NCI-H1694 treated with DMSO at 0.1 percent for 48 hours (cell line): ENCODE data around the gene NOTCH1.
"Not testable (repeated sequence)": the region's sequence is repeated elsewhere in the genome, so short reads cannot be mapped to it uniquely, and the experiment has no call there.

ENCODE experiments used
- DNase-seq: peaks from one replicate; lab custom pipeline; 2025; lab: John Stamatoyannopoulos, UW

NOTCH1 gene

GRCh38 chr9:136564379-136564988 is 18.6 kb upstream of the NOTCH1 start:
- DNase-seq: no peak

- no peak for DNase-seq
These were observed 17.9 kb upstream of the NOTCH1 start for GRCh38 chr9:136563646-136564325.

GRCh38 chr9:136562746-136563495 is 17.1 kb upstream of the NOTCH1 start:
- no peak for DNase-seq

- DNase-seq: no peak
These were observed 15.9 kb upstream of the NOTCH1 start for GRCh38 chr9:136561779-136562178.

- no peak for DNase-seq
These were observed 14.7 kb upstream of the NOTCH1 start for GRCh38 chr9:136560586-136560985.

GRCh38 chr9:136559371-136559770 is 13.5 kb upstream of the NOTCH1 start:
- not testable (repeated sequence) for DNase-seq

GRCh38 chr9:136558846-136559245 is 13.0 kb upstream of the NOTCH1 start:
- DNase-seq: not testable (repeated sequence)

- no peak for DNase-seq
These were observed 12.5 kb upstream of the NOTCH1 start for GRCh38 chr9:136558373-136558772.

- no peak for DNase-seq
These were observed 11.2 kb upstream of the NOTCH1 start for GRCh38 chr9:136557036-136557435.

GRCh38 chr9:136556166-136556565 is 10.3 kb upstream of the NOTCH1 start:
- DNase-seq: no peak

- no peak for DNase-seq
These were observed 9.0 kb upstream of the NOTCH1 start for GRCh38 chr9:136554870-136555269.

GRCh38 chr9:136553581-136553980 is 7.7 kb upstream of the NOTCH1 start:
- DNase-seq: no peak

- no peak for DNase-seq
These were observed 6.4 kb upstream of the NOTCH1 start for GRCh38 chr9:136552117-136552703.

GRCh38 chr9:136551401-136552116 is 5.7 kb upstream of the NOTCH1 start:
- no peak for DNase-seq

GRCh38 chr9:136550439-136551289 is 4.8 kb upstream of the NOTCH1 start:
- no peak for DNase-seq

- no peak for DNase-seq
These were observed 3.4 kb upstream of the NOTCH1 start for GRCh38 chr9:136549010-136549980.

- no peak for DNase-seq
These were observed 1.8 kb upstream of the NOTCH1 start for GRCh38 chr9:136547508-136548215.

GRCh38 chr9:136546697-136547501 is 1.1 kb upstream of the NOTCH1 start:
- peak; percentile 42 for DNase-seq

GRCh38 chr9:136545692-136545964 is 220 bp downstream of the NOTCH1 start:
- no peak for DNase-seq
